Loucy (cell line): ENCODE results near the gene RIPK4.

ENCODE experiments used
- EZH2phosphoT487 ChIP-seq: fragments of 200-600 bp; IDR thresholded peaks from 2 replicates; pipeline ENCODE4 v1.6.1; 2018; ENCODE audit warnings: antibody characterized with exemption, mild to moderate bottlenecking, moderate library complexity, borderline replicate concordance
- TF ChIP-seq, protein P1 (sequence below): fragments of 200-600 bp; sonication (generic); conservative IDR thresholded peaks from 2 replicates; pipeline ENCODE4 v1.5.1; 2014; ENCODE audit warnings: mild to moderate bottlenecking, antibody characterized with exemption, low read length

DNA sequence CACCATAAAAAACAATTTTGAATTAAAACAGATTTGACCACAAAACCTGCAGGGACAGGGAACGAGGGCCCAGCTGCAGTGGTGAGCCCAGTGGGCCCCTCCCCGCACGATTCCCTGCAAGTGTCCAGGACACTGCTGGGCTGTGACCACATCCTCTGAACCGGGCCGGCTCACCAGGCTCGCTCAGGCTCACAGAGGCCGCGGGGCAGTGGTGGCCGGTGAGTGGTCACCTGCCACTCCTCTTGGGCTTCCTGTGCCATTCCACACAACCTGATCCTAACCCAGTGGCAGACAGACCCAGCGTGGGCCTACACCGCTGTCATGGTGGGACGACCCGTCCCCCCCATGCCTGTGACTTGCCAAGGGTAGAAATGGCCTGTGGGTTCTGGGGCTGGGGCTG lies 36.5 kb upstream of the RIPK4 start:
- TF ChIP-seq, protein P1, sequence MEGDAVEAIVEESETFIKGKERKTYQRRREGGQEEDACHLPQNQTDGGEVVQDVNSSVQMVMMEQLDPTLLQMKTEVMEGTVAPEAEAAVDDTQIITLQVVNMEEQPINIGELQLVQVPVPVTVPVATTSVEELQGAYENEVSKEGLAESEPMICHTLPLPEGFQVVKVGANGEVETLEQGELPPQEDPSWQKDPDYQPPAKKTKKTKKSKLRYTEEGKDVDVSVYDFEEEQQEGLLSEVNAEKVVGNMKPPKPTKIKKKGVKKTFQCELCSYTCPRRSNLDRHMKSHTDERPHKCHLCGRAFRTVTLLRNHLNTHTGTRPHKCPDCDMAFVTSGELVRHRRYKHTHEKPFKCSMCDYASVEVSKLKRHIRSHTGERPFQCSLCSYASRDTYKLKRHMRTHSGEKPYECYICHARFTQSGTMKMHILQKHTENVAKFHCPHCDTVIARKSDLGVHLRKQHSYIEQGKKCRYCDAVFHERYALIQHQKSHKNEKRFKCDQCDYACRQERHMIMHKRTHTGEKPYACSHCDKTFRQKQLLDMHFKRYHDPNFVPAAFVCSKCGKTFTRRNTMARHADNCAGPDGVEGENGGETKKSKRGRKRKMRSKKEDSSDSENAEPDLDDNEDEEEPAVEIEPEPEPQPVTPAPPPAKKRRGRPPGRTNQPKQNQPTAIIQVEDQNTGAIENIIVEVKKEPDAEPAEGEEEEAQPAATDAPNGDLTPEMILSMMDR = no peak
- TF ChIP-seq EZH2phosphoT487 = no peak
